HG03159 (cell line): ENCODE data around the gene SEMA4D.

Experiments
- ATAC-seq: cut with Tn5 transposase; IDR thresholded peaks from one replicate; pipeline ENCODE4 v1.9.1; 2021; ENCODE audit warnings: mild to moderate bottlenecking, moderate library complexity; ENCODE audit not compliant: unreplicated experiment

Gene SEMA4D

GRCh38 chr9:89502671-89503070 is 4.8 kb upstream of the SEMA4D start:
- ATAC-seq: no peak

- ATAC-seq: no peak
Measured at GRCh38 chr9:89502038-89502601, 4.2 kb upstream of the SEMA4D start.

- no peak for ATAC-seq
Measured at GRCh38 chr9:89501311-89501898, 3.5 kb upstream of the SEMA4D start.

- ATAC-seq: no peak
Measured at GRCh38 chr9:89500008-89500407, 2.1 kb upstream of the SEMA4D start.

GRCh38 chr9:89498852-89499480 is 1.1 kb upstream of the SEMA4D start:
- no peak for ATAC-seq

GRCh38 chr9:89497257-89497963 is 503 bp downstream of the SEMA4D start:
- no peak for ATAC-seq

- no peak for ATAC-seq
Measured at GRCh38 chr9:89496645-89497256, 1.2 kb downstream of the SEMA4D start.

GRCh38 chr9:89495824-89496560 is 1.9 kb downstream of the SEMA4D start:
- ATAC-seq: no peak

- ATAC-seq: no peak
Measured at GRCh38 chr9:89494199-89494598, 3.7 kb downstream of the SEMA4D start.

- no peak for ATAC-seq
Measured at GRCh38 chr9:89493671-89494070, 4.2 kb downstream of the SEMA4D start.

- no peak for ATAC-seq
Measured at GRCh38 chr9:89493181-89493580, 4.7 kb downstream of the SEMA4D start.

- no peak for ATAC-seq
Measured at GRCh38 chr9:89492586-89492985, 5.3 kb downstream of the SEMA4D start.

- no peak for ATAC-seq
Measured at GRCh38 chr9:89491694-89492093, 6.2 kb downstream of the SEMA4D start.

GRCh38 chr9:89489548-89490530 is 8.1 kb downstream of the SEMA4D start:
- ATAC-seq: no peak

- ATAC-seq: no peak
Measured at GRCh38 chr9:89488936-89489335, 9.0 kb downstream of the SEMA4D start.

GRCh38 chr9:89488131-89488530 is 9.8 kb downstream of the SEMA4D start:
- no peak for ATAC-seq

- no peak for ATAC-seq
Measured at GRCh38 chr9:89486681-89487080, 11.2 kb downstream of the SEMA4D start.

- peak; percentile 47 for ATAC-seq
Measured at GRCh38 chr9:89484475-89485404, 13.2 kb downstream of the SEMA4D start.
